Hematopoietic multipotent progenitor cell (in vitro differentiated cells): ENCODE measurements around the gene ADAR. TPM values are rescaled to one million over a fixed set of nuclear protein-coding genes. Genes with fewer than 3 reads are reported as not detected.
A peak's percentile ranks its signal among the peaks of the same experiment; 100 is the strongest.

Experiments used
- DNase-seq, 3 donors: peaks; one replicate each; pipeline ENCODE4 v3.0.0-alpha.2; 2011 to 2015; ENCODE audit warnings: low read depth in 2 of 3, low spot score in 2 of 3
- total RNA-seq: library from RNA; depleted of rRNA; stranded (reverse); fragments of >200 nt; gene quantifications from one replicate; pipeline ENCODE4 v1.2.3, GENCODE V29; 2012

The ADAR gene
- total RNA-seq, 1 donor: 118 TPM

DNA sequence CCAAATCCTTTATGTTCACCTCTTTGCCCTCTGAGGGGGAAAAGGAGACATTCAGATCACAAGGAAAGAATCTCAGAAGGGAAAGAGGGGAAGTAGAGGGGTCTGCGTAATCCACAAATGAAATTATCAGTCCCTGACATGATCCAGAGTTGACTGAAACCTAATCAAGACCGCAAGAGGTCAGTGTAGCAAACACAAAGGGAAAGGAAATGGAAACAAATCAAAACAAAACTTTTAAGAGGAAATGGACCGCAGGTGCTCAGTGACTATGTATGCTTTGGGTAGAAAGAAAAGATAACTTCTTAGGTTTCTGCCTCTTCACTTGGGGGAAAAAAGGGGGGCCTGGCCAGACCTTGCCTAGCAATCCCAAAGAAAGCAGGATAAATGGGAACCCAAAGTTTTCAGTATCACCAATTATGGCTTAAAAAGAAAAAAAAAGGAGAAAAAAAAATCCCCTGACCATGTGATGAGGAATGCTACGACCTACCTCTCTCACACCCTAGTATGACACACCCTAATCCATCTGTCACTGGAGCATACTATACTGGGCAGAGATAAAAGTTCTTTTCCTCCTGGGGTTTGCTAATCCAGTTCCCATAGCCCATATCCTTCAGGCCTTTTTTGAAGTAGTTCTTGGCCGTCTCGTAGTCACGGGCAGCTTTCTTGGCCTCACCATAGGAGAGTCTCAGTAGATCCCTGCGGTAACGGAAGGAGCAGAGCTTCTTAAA is 23.6 kb downstream of the ADAR start:
- no peak for DNase-seq

DNA sequence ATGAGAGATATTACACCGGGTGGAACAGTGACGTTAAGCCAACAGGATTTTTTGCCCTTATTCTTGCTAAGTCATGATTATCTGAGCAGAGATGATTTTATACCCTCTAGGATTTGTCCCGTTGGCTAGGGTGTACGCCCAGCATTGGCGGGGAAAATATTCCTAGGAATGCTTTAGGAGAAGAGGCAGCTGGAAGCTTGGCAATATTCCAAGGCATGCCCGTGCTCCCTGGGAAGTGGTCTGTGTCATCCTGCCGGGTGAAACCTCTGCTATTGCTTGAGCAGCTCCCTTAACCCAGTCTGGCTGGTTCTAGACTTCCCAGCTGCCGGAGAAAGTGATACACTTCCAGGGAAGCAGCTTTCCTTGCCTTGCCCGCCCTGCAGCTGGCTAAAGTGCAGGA is 24.2 kb downstream of the ADAR start:
- no peak for DNase-seq

DNA sequence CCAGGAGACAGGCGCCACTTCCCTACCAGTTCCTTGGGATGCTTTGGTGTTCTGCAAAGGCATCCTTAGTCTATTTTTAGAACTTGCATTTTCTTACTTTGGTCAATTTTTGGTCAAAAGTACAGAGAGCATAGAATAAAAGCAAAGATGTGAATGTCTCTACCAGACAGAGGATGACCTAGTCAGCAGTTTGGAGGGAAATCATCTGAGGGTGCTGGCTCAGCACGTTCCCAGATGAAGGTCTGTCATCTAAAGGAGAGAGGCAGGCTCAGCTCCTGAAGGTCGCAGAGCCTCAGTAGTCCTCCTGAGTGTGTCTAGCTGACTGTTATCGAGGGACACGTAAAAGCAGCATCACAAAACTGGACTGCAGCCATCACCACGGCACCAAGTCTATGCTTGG is 25.1 kb downstream of the ADAR start:
- DNase-seq: no peak

- no peak for DNase-seq
Measured at GRCh38 chr1:154581766-154582165, 26.2 kb downstream of the ADAR start.

DNA sequence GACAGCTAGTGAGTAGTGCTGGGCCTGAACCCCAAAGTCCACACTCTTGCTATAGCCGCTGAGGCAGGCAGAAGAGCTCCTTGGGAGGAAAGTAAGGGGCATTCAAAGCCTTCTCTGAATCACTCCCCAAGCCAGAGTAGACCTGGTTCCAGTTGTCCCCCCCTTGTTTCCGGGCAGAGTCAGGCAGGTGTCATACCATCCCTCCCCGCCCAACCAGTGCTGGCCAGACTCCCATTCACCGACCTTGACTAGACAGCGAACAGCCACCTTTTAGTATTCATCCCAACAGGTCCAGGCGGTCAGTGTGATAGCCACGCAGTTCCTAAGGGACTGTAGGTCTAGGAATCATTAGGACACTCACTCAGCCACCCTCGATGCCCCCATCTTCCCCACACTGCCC is 28.6 kb downstream of the ADAR start:
- DNase-seq: no peak

DNA sequence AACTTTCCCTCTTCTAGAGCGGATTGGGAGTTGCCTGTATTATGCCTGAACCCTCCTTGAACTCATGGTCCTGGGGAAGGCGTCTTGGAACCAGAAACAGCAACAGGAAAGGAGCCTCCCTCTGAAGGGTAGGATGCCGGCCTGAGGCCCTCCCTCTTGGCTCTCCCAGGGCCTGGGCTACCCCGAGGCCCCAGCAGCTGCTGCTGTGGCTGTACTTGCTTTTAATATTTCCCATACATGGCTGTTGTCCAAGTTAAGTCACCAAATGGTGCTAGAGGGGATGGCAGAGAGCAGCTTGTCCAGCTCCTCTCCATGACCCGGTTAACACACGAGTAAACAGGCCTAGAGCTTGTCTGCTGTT is 29.9 kb downstream of the ADAR start:
- DNase-seq: no peak

DNA sequence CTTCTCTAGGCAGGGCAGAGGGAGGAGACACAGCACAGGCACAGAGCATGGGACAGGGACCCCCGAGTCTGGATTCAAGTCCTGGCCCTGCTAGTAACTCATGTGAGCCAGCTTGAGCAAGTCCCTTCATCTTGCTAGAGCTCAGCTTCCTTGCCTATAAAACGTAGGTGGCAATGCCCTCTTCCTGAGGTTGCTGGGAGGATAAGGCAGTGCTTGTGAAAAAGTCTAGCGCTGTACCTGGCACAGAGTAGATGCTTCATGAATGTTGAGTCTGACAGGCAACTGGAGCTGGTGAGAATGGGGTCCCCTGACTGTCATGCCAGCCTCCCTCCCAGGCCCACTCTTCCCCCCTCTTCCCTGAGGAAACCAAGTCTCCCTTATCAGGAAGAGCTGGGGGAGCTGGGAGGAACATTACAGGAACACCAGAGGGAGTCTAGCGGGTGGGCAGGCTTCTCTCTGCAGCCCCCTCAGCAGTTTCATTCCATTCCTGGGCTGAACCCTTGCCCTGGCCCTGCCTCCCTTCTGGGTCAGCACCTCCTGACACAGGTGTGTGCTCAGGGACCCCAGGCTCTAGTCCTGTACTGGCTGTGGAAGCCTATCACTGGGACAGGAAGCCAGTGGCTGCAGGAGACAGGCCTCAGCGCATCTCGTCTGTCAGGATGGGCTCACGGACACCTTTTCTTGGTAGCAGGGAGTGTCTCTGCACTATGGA is 30.5 kb downstream of the ADAR start:
- DNase-seq: no peak

DNA sequence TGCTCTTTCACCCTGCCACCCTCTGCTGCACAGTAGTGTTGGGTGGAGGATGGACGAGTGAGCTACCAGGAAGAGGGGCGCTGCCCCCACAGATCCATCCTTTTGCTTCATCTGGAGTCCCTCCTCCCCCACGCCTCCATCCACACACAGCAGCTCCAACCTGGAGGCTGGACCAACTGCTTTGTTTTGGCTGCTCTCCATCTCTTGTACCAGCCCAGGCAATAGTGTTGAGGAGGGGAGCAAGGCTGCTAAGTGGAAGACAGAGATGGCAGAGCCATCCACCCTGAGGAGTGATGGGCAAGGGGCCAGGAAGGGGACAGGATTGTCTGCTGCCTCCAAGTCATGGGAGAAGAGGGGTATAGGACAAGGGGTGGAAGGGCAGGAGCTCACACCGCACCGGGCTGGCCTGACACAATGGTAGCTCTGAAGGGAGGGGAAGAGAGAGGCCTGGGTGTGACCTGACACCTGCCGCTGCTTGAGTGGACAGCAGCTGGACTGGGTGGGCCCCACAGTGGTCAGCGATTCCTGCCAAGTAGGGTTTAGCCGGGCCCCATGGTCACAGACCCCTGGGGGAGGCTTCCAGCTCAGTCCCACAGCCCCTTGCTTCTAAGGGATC is 31.9 kb downstream of the ADAR start:
- no peak for DNase-seq

GRCh38 chr1:154575147-154575927 is 32.6 kb downstream of the ADAR start:
- DNase-seq: no peak

DNA sequence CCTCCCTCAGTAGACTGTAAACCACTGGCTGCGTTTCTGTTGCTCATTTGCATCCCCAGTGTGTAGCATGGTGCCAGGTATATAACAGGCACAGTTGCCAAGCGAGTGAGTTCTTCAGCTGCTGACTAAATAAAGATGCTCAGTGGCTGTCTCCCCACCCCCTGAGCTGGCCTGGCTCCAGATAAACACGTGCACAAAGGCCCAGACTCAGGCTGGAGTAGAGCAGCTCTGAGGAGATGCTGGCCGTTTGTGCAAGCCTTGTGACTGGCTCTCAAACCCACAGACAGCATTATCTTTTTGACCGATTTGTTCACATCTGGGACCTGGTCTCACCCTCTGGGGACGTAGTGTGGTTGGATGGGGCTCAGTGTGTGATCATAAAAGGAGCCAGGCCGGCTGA is 33.3 kb downstream of the ADAR start:
- DNase-seq: no peak

- DNase-seq: no peak
Measured at GRCh38 chr1:154573168-154573510, 34.8 kb downstream of the ADAR start.

GRCh38 chr1:154572468-154573167 is 35.4 kb downstream of the ADAR start:
- DNase-seq: no peak

DNA sequence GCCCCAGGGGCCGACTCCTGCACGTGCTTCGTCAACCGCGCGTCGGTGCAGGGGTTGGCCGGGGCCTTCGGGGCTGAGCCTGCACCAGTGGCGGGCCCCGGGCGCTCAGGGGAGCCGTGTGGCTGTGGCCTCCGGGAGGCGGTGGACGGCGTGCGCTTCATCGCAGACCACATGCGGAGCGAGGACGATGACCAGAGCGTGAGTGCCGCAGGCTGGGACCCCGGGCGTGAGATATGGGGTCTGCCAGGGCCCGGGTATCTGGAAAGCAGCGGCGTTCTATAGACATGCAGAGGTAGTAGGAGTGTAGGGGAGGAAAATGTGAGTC is 36.1 kb downstream of the ADAR start:
- DNase-seq: no peak

GRCh38 chr1:154571244-154571963 is 36.6 kb downstream of the ADAR start:
- no peak for DNase-seq

GRCh38 chr1:154568157-154568815 is 39.7 kb downstream of the ADAR start:
- no peak for DNase-seq

- DNase-seq: peak; percentile 47 to 72 (median 50)
Measured at GRCh38 chr1:154567386-154568156, 40.4 kb downstream of the ADAR start, which contains the start of gene CHRNB2. Gene CHRNB2, plus strand, starts transcription at chr1:154567778. Its CDS starts 267 bp downstream, at chr1:154568045.

DNA sequence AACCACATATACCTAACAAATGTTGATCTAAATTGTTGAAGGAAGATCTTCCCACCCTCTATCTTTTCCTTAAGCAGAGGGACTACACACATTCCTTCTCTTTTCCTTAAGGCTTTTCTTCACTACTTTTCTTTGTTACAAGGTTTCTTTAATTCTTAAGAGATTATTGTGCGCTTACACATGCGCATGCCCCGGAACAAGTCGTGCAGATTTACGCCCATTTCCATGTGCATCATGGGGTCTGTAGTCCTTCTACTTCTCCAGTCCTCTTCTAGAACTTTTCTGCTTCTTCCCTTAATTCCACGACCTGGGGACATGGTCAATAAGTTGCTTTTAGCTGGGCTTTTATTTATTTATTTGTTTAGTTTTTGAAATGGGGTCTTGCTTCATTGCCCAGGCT is 42.1 kb downstream of the ADAR start:
- no peak for DNase-seq

GRCh38 chr1:154559466-154560044 is 48.4 kb downstream of the ADAR start:
- peak; percentile 68 to 93 (median 84) for DNase-seq
